Astrocyte of the spinal cord (primary cell): ENCODE measurements around the gene NXN.

Source experiments
- DNase-seq: peaks from one replicate; pipeline ENCODE4 v3.0.0; 2011; ENCODE audit warnings: low read depth, low spot score
- H3K4me3 ChIP-seq: 2 replicates; pipeline ENCODE4 v1.5.1; 2011; ENCODE audit warnings: low read depth, mild to moderate bottlenecking, low read length, moderate library complexity
- CTCF ChIP-seq: IDR thresholded peaks from 2 replicates; pipeline ENCODE4 v1.5.1; 2012; ENCODE audit warnings: low read depth, mild to moderate bottlenecking, low read length, inconsistent platforms
- in situ Hi-C: cut with HindIII; loops from 2 replicates; pipeline ENCODE4 v1.10.0; 2017; ENCODE audit warnings: low sequenced_read_pairs

Gene NXN

GRCh38 chr17:1021147-1021546 is 41.6 kb upstream of the NXN start:
- H3K4me3 ChIP-seq = no peak overlapping the region
- DNase-seq = no peak
- in situ Hi-C loops = no loop called here
- TF ChIP-seq CTCF = no peak

DNA sequence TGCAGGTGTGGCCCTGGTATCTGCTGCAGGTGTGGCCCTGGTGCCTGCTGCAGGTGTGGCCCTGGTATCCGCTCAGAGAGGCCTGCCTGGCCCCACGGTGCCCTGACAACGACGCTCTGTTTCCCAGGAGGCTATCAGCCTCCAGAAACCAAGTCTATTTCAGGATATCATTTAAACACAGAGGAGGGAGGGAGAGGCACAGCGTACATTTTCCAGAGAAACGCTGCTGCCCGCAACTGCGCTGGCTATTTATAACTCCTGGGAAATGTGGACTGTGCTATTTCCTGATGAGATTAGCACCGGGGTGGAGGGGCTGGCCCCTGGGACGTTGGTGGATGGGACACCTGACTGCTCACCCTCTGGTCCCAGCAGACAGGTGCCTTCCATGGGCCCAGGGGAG is 39.9 kb upstream of the NXN start:
- no peak overlapping the region for H3K4me3 ChIP-seq
- DNase-seq = no peak
- in situ Hi-C loops = no loop called here
- no peak for TF ChIP-seq CTCF

GRCh38 chr17:1018547-1018946 is 39.0 kb upstream of the NXN start:
- no peak for TF ChIP-seq CTCF
- no peak for DNase-seq
- H3K4me3 ChIP-seq = no peak overlapping the region
- in situ Hi-C loops = no loop called here

GRCh38 chr17:1013729-1014090 is 34.1 kb upstream of the NXN start:
- no peak for TF ChIP-seq CTCF
- in situ Hi-C loops = no loop called here
- no peak overlapping the region for H3K4me3 ChIP-seq
- no peak for DNase-seq

GRCh38 chr17:1012823-1013728 is 33.5 kb upstream of the NXN start:
- DNase-seq = no peak
- in situ Hi-C loops = no loop called here
- TF ChIP-seq CTCF = no peak
- H3K4me3 ChIP-seq = no peak overlapping the region

DNA sequence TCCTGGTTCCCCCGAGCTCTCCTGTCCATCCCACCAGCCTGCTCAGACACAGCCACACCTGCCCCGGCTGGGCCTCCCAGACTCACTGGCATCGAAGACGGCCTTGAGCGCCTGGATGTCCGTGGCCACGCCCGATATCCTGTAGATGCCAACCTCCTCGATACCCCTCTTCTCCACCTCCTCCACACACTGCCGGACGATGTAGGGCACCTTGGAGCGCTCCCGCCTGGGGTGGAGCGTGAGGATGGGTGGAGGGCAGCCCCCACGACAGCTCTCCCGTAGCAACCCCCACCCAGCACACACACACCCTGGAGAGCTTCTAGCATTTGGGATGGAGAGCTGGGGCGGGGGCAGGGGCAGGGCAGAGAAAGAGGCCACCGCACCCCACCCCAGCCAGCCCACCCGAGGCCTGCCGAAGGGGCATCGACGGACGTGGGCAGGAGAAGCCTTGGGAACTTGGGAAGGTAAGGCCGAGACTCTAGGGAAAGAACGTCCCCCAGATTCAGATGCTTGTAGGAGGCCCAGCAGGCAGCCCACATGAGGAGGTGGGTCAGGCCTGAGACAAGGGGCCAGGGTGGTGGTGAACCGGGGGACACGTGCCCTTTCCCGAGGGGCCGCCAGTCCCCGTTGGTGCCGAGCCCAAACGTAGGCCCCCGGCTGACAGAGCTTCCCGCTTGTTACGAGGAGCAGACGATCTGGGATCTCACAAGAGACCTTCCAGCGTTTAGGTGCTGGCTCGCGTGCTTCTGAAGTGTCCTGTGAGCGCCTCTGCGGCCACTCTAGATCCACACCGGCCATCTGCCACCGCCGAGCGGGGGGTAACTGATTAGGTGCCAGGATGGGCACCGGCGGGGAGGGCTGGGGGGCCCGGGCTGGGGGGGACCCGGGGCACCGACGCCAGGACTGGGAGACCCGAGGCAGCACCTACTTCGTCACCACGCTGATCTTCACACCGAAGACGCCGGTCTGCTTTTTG is 32.5 kb upstream of the NXN start:
- in situ Hi-C loops = no loop called here
- TF ChIP-seq CTCF = no peak
- DNase-seq = no peak
- no peak overlapping the region for H3K4me3 ChIP-seq
